GM12891 (cell line): ENCODE data around the gene SLC46A2.

ENCODE experiments used
- DNase-seq: peaks from one replicate; pipeline ENCODE4 v3.0.0; 2011; ENCODE audit warnings: low spot score; ENCODE audit not compliant: insufficient read length
- FAIRE-seq: peaks from 2 replicates; lab custom pipeline; 2011; peaks lifted over from hg19 to GRCh38; lab: Jason Lieb, UNC
- PAX5 ChIP-seq: IDR thresholded peaks from 2 replicates; pipeline ENCODE4 v1.6.1; 2011; ENCODE audit warnings: low read length, moderate library complexity, mild to moderate bottlenecking; ENCODE audit not compliant: insufficient read depth, severe bottlenecking
- POLR2A ChIP-seq: IDR thresholded peaks from 2 replicates; pipeline ENCODE4 v1.6.1; 2011; ENCODE audit warnings: low read depth, low read length, control low read depth
- POLR2AphosphoS5 ChIP-seq: IDR thresholded peaks from 2 replicates; pipeline ENCODE4 v1.6.1; 2011; ENCODE audit warnings: low read depth, low read length, control low read depth
- POU2F2 ChIP-seq: IDR thresholded peaks from 2 replicates; pipeline ENCODE4 v1.6.1; 2011; ENCODE audit warnings: low read depth, mild to moderate bottlenecking, control low read depth, low read length, moderate library complexity
- SPI1 ChIP-seq: IDR thresholded peaks from 2 replicates; pipeline ENCODE4 v1.6.1; 2011; ENCODE audit warnings: low read depth, low read length, control low read depth
- TAF1 ChIP-seq: IDR thresholded peaks from 2 replicates; pipeline ENCODE4 v1.6.1; 2011; ENCODE audit warnings: low read depth, low read length, control low read depth

SLC46A2 gene

GRCh38 chr9:112839331-112839730 lies 51.3 kb downstream of the SLC46A2 start:
- TF ChIP-seq TAF1 (no peak), SPI1 (no peak), POU2F2 (no peak), POLR2AphosphoS5 (no peak), PAX5 (no peak)
- FAIRE-seq (no peak), DNase-seq (no peak)

GRCh38 chr9:112838342-112838741 lies 52.3 kb downstream of the SLC46A2 start:
- DNase-seq = no peak
- 0 out of 2 replicates have a peak, but pooled peaks have one; percentile 15 for TF ChIP-seq SPI1
- TF ChIP-seq TAF1 = no peak
- peak; percentile 9 for FAIRE-seq

GRCh38 chr9:112836394-112836793 lies 54.3 kb downstream of the SLC46A2 start:
- TF ChIP-seq POLR2AphosphoS5 (no peak), PAX5 (no peak)
- DNase-seq (no peak), FAIRE-seq (no peak)

GRCh38 chr9:112833081-112833480 lies 57.6 kb downstream of the SLC46A2 start:
- DNase-seq (no peak), FAIRE-seq (no peak)
- no peak for TF ChIP-seq POLR2A
- TF ChIP-seq TAF1 = no peak
- TF ChIP-seq PAX5 = no peak
- no peak for TF ChIP-seq POLR2AphosphoS5
- TF ChIP-seq POU2F2 = no peak
- no peak for TF ChIP-seq SPI1

- FAIRE-seq (no peak), DNase-seq (no peak)
- TF ChIP-seq PAX5 (no peak), SPI1 (no peak), POLR2A (no peak), POU2F2 (no peak), POLR2AphosphoS5 (no peak), TAF1 (no peak)
Observed at GRCh38 chr9:112831969-112832368, 58.7 kb downstream of the SLC46A2 start.

- FAIRE-seq (no peak), DNase-seq (no peak)
- TF ChIP-seq PAX5 (no peak), SPI1 (no peak), POLR2AphosphoS5 (no peak), POLR2A (no peak), POU2F2 (no peak), TAF1 (no peak)
Observed at GRCh38 chr9:112831281-112831851, 59.3 kb downstream of the SLC46A2 start.
